H54 (cell line): ENCODE measurements around the gene MAP3K21.

Source experiments
- DNase-seq: peaks from one replicate; pipeline ENCODE4 v3.0.0; 2011; ENCODE audit warnings: low spot score, mixed read lengths; ENCODE audit not compliant: insufficient read length
- FAIRE-seq: peaks from 3 replicates; lab custom pipeline; 2011; peaks lifted over from hg19 to GRCh38; lab: Jason Lieb, UNC
- POLR2A ChIP-seq: IDR thresholded peaks from 2 replicates; pipeline ENCODE4 v1.6.1; 2011; ENCODE audit warnings: low read depth, mild to moderate bottlenecking, low read length

The MAP3K21 gene

GRCh38 chr1:233336554-233337456 is 9.3 kb downstream of the MAP3K21 start:
- DNase-seq (no peak), FAIRE-seq (no peak)
- no peak for TF ChIP-seq POLR2A

GRCh38 chr1:233337505-233337904 is 10.0 kb downstream of the MAP3K21 start:
- DNase-seq (no peak), FAIRE-seq (no peak)
- no peak for TF ChIP-seq POLR2A

GRCh38 chr1:233338102-233338501 is 10.6 kb downstream of the MAP3K21 start:
- FAIRE-seq (no peak), DNase-seq (no peak)
- no peak for TF ChIP-seq POLR2A

- no peak for FAIRE-seq
- no peak for TF ChIP-seq POLR2A
- no peak for DNase-seq
Observed at GRCh38 chr1:233340031-233340555, 12.6 kb downstream of the MAP3K21 start.

- no peak for FAIRE-seq
- no peak for TF ChIP-seq POLR2A
- DNase-seq: no peak
Observed at GRCh38 chr1:233340966-233341516, 13.5 kb downstream of the MAP3K21 start.

GRCh38 chr1:233342086-233342485 is 14.6 kb downstream of the MAP3K21 start:
- DNase-seq: no peak
- FAIRE-seq: no peak
- no peak for TF ChIP-seq POLR2A

GRCh38 chr1:233343262-233343661 is 15.7 kb downstream of the MAP3K21 start:
- no peak for DNase-seq
- no peak for TF ChIP-seq POLR2A
- no peak for FAIRE-seq

GRCh38 chr1:233347338-233347737 is 19.8 kb downstream of the MAP3K21 start:
- DNase-seq (no peak), FAIRE-seq (no peak)
- TF ChIP-seq POLR2A: no peak

- DNase-seq (no peak), FAIRE-seq (no peak)
- TF ChIP-seq POLR2A: no peak
Observed at GRCh38 chr1:233349137-233349536, 21.6 kb downstream of the MAP3K21 start.

GRCh38 chr1:233354983-233355382 is 27.5 kb downstream of the MAP3K21 start:
- no peak for TF ChIP-seq POLR2A
- FAIRE-seq (no peak), DNase-seq (no peak)

- FAIRE-seq (no peak), DNase-seq (no peak)
- no peak for TF ChIP-seq POLR2A
Observed at GRCh38 chr1:233355841-233356704, 28.5 kb downstream of the MAP3K21 start.

GRCh38 chr1:233356705-233356987 is 29.1 kb downstream of the MAP3K21 start:
- TF ChIP-seq POLR2A: no peak
- FAIRE-seq: no peak
- DNase-seq: no peak

GRCh38 chr1:233357595-233358397 is 30.3 kb downstream of the MAP3K21 start:
- peak; percentile 10 for DNase-seq
- no peak for TF ChIP-seq POLR2A
- FAIRE-seq: peak; percentile 27

GRCh38 chr1:233359431-233359830 is 31.9 kb downstream of the MAP3K21 start:
- no peak for TF ChIP-seq POLR2A
- no peak for DNase-seq
- no peak for FAIRE-seq
